DOHH2 (cell line): ENCODE measurements around the gene IL17REL.
A peak's percentile ranks its signal among the peaks of the same experiment; 100 is the strongest.

Experiments used
- H3F3A ChIP-seq: fragments of 200-600 bp; sonication (generic), shearing (Covaris generic); 2 replicates; pipeline ENCODE4 v1.6.0; 2016; ENCODE audit warnings: antibody characterized with exemption, mild to moderate bottlenecking; ENCODE audit not compliant: control insufficient read depth, insufficient read depth
- H3K27ac ChIP-seq: fragments of 200-600 bp; sonication (generic); 2 replicates; pipeline ENCODE4 v1.5.1; 2014; ENCODE audit warnings: low read depth, mild to moderate bottlenecking, low read length, moderate library complexity
- H3K27me3 ChIP-seq: fragments of 200-600 bp; sonication (generic); 2 replicates; pipeline ENCODE4 v1.6.1; 2014; ENCODE audit warnings: mild to moderate bottlenecking, low read length, mixed read lengths; ENCODE audit not compliant: control insufficient read depth
- H3K36me3 ChIP-seq: fragments of 200-600 bp; sonication (generic); 2 replicates; pipeline ENCODE4 v1.6.1; 2014; ENCODE audit warnings: mild to moderate bottlenecking, low read length, moderate library complexity, mixed read lengths; ENCODE audit not compliant: control insufficient read depth
- H3K4me1 ChIP-seq: fragments of 200-600 bp; sonication (generic); 2 replicates; pipeline ENCODE4 v1.6.1; 2014; ENCODE audit warnings: mild to moderate bottlenecking, low read length, mixed read lengths; ENCODE audit not compliant: control insufficient read depth
- H3K4me2 ChIP-seq: fragments of 200-600 bp; sonication (generic); 2 replicates; pipeline ENCODE4 v1.6.0; 2014; ENCODE audit warnings: mild to moderate bottlenecking, low read length, moderate library complexity
- H3K4me3 ChIP-seq: fragments of 200-600 bp; sonication (generic); 2 replicates; pipeline ENCODE4 v1.5.1; 2014; ENCODE audit warnings: mild to moderate bottlenecking, low read length, mixed read lengths
- H3K79me2 ChIP-seq: fragments of 200-600 bp; sonication (generic); 2 replicates; pipeline ENCODE4 v1.6.1; 2014; ENCODE audit warnings: mild to moderate bottlenecking, low read length, mixed read lengths; ENCODE audit not compliant: control insufficient read depth
- H3K9me2 ChIP-seq: fragments of 200-600 bp; sonication (generic); replicated peaks from 2 replicates; pipeline ENCODE4 v1.6.1; 2014; ENCODE audit warnings: mild to moderate bottlenecking, low read length, mixed read lengths; ENCODE audit not compliant: control insufficient read depth
- H3K9me3 ChIP-seq: fragments of 200-600 bp; sonication (generic); 2 replicates; pipeline ENCODE4 v1.6.1; 2014; ENCODE audit warnings: antibody characterized with exemption, low read length, mixed read lengths; ENCODE audit not compliant: control insufficient read depth, insufficient read depth
- H4K20me1 ChIP-seq: fragments of 200-600 bp; sonication (generic); 2 replicates; pipeline ENCODE4 v1.6.0; 2014; ENCODE audit warnings: low read depth, mild to moderate bottlenecking, antibody characterized with exemption, low read length, moderate library complexity; ENCODE audit not compliant: control insufficient read depth, insufficient read depth
- EZH2phosphoT487 ChIP-seq: fragments of 200-600 bp; sonication (generic); IDR thresholded peaks from 2 replicates; pipeline ENCODE4 v1.6.1; 2017; ENCODE audit warnings: borderline replicate concordance, mild to moderate bottlenecking, antibody characterized with exemption, low read length, moderate library complexity, mixed read lengths
- TF ChIP-seq, protein P1 (sequence below): fragments of 200-600 bp; sonication (generic); IDR thresholded peaks from one replicate; pipeline ENCODE4 v1.5.1; 2014; ENCODE audit warnings: antibody characterized with exemption, mild to moderate bottlenecking, low read depth, low read length; ENCODE audit not compliant: poor library complexity, severe bottlenecking

The IL17REL gene

GRCh38 chr22:50010676-50011446 is 1.7 kb downstream of the IL17REL start:
- Histone ChIP-seq H3K36me3 (no peaks in the 10 kb centered on the region), H3K79me2 (no peaks in the 10 kb centered on the region), H3K27ac (no peak overlapping the region), H3K4me1 (peaks cover 10% of the 10 kb centered on the region), H4K20me1 (no peaks in the 10 kb centered on the region), H3K4me3 (no peak overlapping the region), H3K9me2 (no peaks in the 10 kb centered on the region), H3K4me2 (peak overlapping the region; percentile 6; the same call in 1 of the 2 replicates), H3K27me3 (peaks cover 57% of the 10 kb centered on the region), H3F3A (no peaks in the 10 kb centered on the region), H3K9me3 (no peaks in the 10 kb centered on the region)
- peak; percentile 54; the same call in 1 of the 2 replicates for TF ChIP-seq EZH2phosphoT487
- TF ChIP-seq, protein P1, sequence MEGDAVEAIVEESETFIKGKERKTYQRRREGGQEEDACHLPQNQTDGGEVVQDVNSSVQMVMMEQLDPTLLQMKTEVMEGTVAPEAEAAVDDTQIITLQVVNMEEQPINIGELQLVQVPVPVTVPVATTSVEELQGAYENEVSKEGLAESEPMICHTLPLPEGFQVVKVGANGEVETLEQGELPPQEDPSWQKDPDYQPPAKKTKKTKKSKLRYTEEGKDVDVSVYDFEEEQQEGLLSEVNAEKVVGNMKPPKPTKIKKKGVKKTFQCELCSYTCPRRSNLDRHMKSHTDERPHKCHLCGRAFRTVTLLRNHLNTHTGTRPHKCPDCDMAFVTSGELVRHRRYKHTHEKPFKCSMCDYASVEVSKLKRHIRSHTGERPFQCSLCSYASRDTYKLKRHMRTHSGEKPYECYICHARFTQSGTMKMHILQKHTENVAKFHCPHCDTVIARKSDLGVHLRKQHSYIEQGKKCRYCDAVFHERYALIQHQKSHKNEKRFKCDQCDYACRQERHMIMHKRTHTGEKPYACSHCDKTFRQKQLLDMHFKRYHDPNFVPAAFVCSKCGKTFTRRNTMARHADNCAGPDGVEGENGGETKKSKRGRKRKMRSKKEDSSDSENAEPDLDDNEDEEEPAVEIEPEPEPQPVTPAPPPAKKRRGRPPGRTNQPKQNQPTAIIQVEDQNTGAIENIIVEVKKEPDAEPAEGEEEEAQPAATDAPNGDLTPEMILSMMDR, result no peak

DNA sequence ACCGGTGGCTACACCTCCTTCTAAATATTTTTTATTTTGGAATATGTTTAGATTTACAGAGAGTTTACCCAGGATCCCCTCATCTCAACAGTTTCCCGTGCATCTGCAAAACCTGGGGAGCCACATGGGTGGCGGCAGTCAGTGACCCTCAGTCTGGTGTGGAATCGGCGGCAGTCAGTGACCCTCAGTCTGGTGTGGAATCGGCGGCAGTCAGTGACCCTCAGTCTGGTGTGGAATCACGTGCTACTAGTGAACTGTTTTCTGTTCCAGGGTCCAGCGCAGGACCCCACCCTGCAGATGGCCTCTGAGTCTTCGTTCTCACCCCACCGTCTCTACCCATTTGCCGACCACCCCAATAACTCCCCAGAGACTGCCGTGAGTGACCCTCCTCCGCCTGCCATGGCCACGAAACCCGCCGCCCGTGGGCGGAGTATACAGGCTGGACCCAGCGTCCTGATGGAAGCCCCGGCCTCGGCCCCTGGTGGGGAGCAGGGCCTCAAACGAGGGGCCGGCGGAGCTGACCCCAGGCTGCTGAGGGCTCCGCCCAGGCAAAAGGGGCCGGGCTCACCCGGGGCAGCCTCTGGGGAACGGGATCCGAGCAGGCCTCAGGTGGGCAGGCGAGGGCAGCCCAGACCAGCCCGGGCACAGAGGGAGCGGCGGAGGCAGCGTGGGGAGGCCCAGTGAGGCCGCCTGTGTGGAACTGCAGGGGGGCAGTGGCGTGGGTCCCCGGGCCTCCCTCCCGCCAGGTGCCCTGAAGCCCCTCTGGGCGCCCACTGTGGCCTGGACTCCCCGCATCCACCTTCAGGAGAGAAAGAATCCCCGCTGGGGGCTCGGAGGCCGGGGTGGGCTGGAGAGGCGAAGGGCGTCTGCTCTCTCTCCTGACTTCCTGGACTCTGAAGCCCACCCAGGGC is 2.5 kb downstream of the IL17REL start:
- peaks cover 10% of the 10 kb centered on the region for H3K4me1 ChIP-seq
- no peaks in the 10 kb centered on the region for H3K9me2 ChIP-seq
- H3K4me2 ChIP-seq, result no peak overlapping the region
- no peak overlapping the region for H3K4me3 ChIP-seq
- TF ChIP-seq, protein P1, result no peak
- TF ChIP-seq EZH2phosphoT487, result no peak
- no peaks in the 10 kb centered on the region for H3K36me3 ChIP-seq
- H3K9me3 ChIP-seq, result no peaks in the 10 kb centered on the region
- peaks cover 59% of the 10 kb centered on the region for H3K27me3 ChIP-seq
- H3K79me2 ChIP-seq, result no peaks in the 10 kb centered on the region
- H4K20me1 ChIP-seq, result no peaks in the 10 kb centered on the region
- H3F3A ChIP-seq, result no peaks in the 10 kb centered on the region
- H3K27ac ChIP-seq, result no peak overlapping the region

- H3K27me3 ChIP-seq, result peaks cover 55% of the 10 kb centered on the region
- H3K4me3 ChIP-seq, result no peak overlapping the region
- no peaks in the 10 kb centered on the region for H3K9me3 ChIP-seq
- TF ChIP-seq, protein P1, result no peak
- TF ChIP-seq EZH2phosphoT487, result no peak
- H3F3A ChIP-seq, result no peaks in the 10 kb centered on the region
- peaks cover 10% of the 10 kb centered on the region for H3K4me1 ChIP-seq
- no peaks in the 10 kb centered on the region for H3K79me2 ChIP-seq
- H4K20me1 ChIP-seq, result no peaks in the 10 kb centered on the region
- no peak overlapping the region for H3K27ac ChIP-seq
- no peak overlapping the region for H3K4me2 ChIP-seq
- H3K36me3 ChIP-seq, result no peaks in the 10 kb centered on the region
- no peaks in the 10 kb centered on the region for H3K9me2 ChIP-seq
Measured at GRCh38 chr22:50009251-50009650, 3.3 kb downstream of the IL17REL start.
